Effector memory CD4-positive, alpha-beta T cell (primary cell): ENCODE measurements around the gene PROP1.
"Not testable (repeated sequence)": the region's sequence is repeated elsewhere in the genome, so short reads cannot be mapped to it uniquely, and the experiment has no call there.

Source experiments
- DNase-seq, 3 donors: peaks; one replicate each; pipeline ENCODE4 v3.0.0-alpha.2; 2020
- H3K27ac ChIP-seq: 2 replicates; pipeline ENCODE4 v1.7.0; 2013; ENCODE audit warnings: mild to moderate bottlenecking, low read length, moderate library complexity; ENCODE audit not compliant: insufficient read depth, poor library complexity, severe bottlenecking
- H3K27me3 ChIP-seq: replicated peaks from 2 replicates; pipeline ENCODE4 v1.7.0; 2013; ENCODE audit warnings: mild to moderate bottlenecking, low read length; ENCODE audit not compliant: insufficient read depth, control insufficient read depth, poor library complexity, severe bottlenecking
- H3K36me3 ChIP-seq: 2 replicates; pipeline ENCODE4 v1.7.0; 2013; ENCODE audit warnings: mild to moderate bottlenecking, low read length, moderate library complexity; ENCODE audit not compliant: control insufficient read depth, insufficient read depth
- H3K4me1 ChIP-seq: 2 replicates; pipeline ENCODE4 v1.7.0; 2013; ENCODE audit warnings: low read length, mild to moderate bottlenecking; ENCODE audit not compliant: control insufficient read depth, insufficient read depth, poor library complexity, severe bottlenecking
- H3K4me3 ChIP-seq: 2 replicates; pipeline ENCODE4 v1.7.0; 2013; ENCODE audit warnings: low read length, low read depth, mild to moderate bottlenecking; ENCODE audit not compliant: insufficient read depth, poor library complexity, severe bottlenecking
- H3K9me3 ChIP-seq: 2 replicates; pipeline ENCODE4 v1.7.0; 2013; ENCODE audit warnings: mild to moderate bottlenecking, low read length, moderate library complexity; ENCODE audit not compliant: control insufficient read depth
- total RNA-seq, 3 donors: gene quantifications; one replicate each; lab custom pipeline; 2026; lab: John Stamatoyannopoulos, UW

The PROP1 gene
- 0 reads per million in 3 donors for total RNA-seq

GRCh38 chr5:177995691-177996595 is at the start of gene PROP1:
PROP1 (minus strand) TSS chr5:177996242; CDS start chr5:177995933, 309 bp downstream.
- H3K27ac ChIP-seq = no peak within 1 kb of the TSS

GRCh38 chr5:178019379-178020030 is 23.5 kb upstream of the PROP1 start:
- not testable (repeated sequence) for DNase-seq, H3K9me3 ChIP-seq, H3K27me3 ChIP-seq, H3K36me3 ChIP-seq, H3K4me3 ChIP-seq, H3K4me1 ChIP-seq, H3K27ac ChIP-seq

More at GRCh38 chr5:177995691-177996595, at the start of gene PROP1:
- Histone ChIP-seq H3K9me3 (no peaks in the 10 kb centered on the region), H3K4me1 (no peaks in the 10 kb centered on the region), H3K36me3 (no peaks in the 10 kb centered on the region), H3K4me3 (no peak within 1 kb of the TSS), H3K27me3 (no peaks in the 10 kb centered on the region)
- no peak for DNase-seq

- DNase-seq, H3K4me3 ChIP-seq, H3K27ac ChIP-seq, H3K36me3 ChIP-seq, H3K9me3 ChIP-seq, H3K4me1 ChIP-seq, H3K27me3 ChIP-seq: not testable (repeated sequence)
Observed at GRCh38 chr5:178012758-178013157, 16.7 kb upstream of the PROP1 start.

GRCh38 chr5:178011816-178012554 is 15.9 kb upstream of the PROP1 start:
- not testable (repeated sequence) for DNase-seq, H3K27ac ChIP-seq, H3K36me3 ChIP-seq, H3K4me3 ChIP-seq, H3K27me3 ChIP-seq, H3K4me1 ChIP-seq, H3K9me3 ChIP-seq

- peak overlapping the region; percentile 42 for H3K27ac ChIP-seq
- H3K9me3 ChIP-seq, DNase-seq, H3K4me1 ChIP-seq, H3K4me3 ChIP-seq, H3K27me3 ChIP-seq, H3K36me3 ChIP-seq: not testable (repeated sequence)
Observed at GRCh38 chr5:178007272-178007671, 11.2 kb upstream of the PROP1 start.

- H3K4me1 ChIP-seq, H3K9me3 ChIP-seq, H3K4me3 ChIP-seq, H3K36me3 ChIP-seq, H3K27me3 ChIP-seq: not testable (repeated sequence)
- H3K27ac ChIP-seq = peak overlapping the region; percentile 42
- DNase-seq = peak in 2 of 3 donors; percentile 45 to 53
Observed at GRCh38 chr5:178006536-178007231, 10.6 kb upstream of the PROP1 start.

GRCh38 chr5:178006181-178006535 is 10.1 kb upstream of the PROP1 start:
- not testable (repeated sequence) for H3K36me3 ChIP-seq, H3K27me3 ChIP-seq, H3K27ac ChIP-seq, H3K4me1 ChIP-seq, H3K4me3 ChIP-seq, H3K9me3 ChIP-seq, DNase-seq

GRCh38 chr5:177997846-177998245 is 1.8 kb upstream of the PROP1 start:
- no peak for DNase-seq
- Histone ChIP-seq H3K27ac (no peak overlapping the region), H3K36me3 (no peaks in the 10 kb centered on the region), H3K4me3 (no peak overlapping the region), H3K9me3 (no peaks in the 10 kb centered on the region), H3K27me3 (no peaks in the 10 kb centered on the region), H3K4me1 (no peaks in the 10 kb centered on the region)

GRCh38 chr5:177997319-177997670 is 1.3 kb upstream of the PROP1 start:
- Histone ChIP-seq H3K4me3 (no peak overlapping the region), H3K4me1 (no peaks in the 10 kb centered on the region), H3K27me3 (no peaks in the 10 kb centered on the region), H3K27ac (no peak overlapping the region), H3K36me3 (no peaks in the 10 kb centered on the region), H3K9me3 (no peaks in the 10 kb centered on the region)
- DNase-seq = no peak
